Stimulated activated CD4-positive, alpha-beta T cell treated with anti-CD3 and anti-CD28 coated beads, Interleukin-1b, Interleukin-23, amount 100 ng/mL, for 4 hours (primary cell): ENCODE measurements around the gene RC3H2.

ENCODE experiments used
- DNase-seq, 2 donors: peaks; one replicate each; pipeline ENCODE4 v3.0.0-alpha.2; 2020; ENCODE audit warnings: low read depth in 2 of 2

RC3H2 gene

DNA sequence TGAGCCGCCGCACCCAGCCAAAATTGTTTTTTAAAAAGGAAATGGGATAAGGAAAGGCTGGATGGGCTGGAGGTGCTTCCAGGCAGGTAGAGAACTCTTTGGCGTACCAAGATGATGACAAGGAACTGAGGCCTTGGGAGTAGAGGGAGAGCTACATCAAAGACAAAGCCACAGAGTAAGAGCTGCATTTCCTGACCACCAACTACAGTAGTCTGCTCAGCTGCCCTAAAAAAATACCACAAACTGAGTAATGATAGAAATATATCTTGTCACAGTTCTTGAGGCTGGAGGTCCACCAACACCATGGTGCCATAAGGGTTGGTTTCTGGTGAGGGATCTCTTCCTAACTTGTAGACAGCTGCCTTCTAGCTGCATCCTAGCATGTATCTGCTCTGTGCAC, 97.0 kb downstream of the RC3H2 start:
- DNase-seq, result no peak

DNA sequence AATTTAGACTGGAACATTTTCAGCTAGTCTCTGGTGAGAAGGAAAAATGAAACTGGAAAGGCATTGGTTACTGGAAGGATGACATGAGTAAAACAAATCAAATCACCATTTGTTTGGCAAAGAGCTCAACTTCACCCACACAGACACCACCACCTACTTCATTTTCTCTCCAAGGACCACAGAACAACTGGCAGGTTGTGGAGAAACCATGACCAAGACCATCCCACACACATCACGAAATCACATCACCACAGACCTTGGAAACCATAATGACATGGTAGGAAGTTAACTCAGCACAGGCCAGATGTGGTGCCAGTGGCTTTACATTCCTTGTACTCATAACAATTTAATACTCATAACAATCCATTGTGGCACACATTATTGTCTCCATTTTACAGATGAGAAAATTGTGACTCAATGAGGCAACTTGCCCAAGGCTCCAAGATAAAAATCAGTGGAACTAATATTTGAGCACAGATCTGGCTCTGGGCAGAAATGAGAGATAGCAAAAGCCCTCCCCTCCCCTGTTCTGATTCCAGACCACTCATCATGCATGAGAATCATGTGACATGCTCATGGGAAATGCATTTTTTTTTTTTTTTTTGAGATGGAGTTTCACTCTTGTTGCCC, 97.8 kb downstream of the RC3H2 start:
- no peak for DNase-seq

DNA sequence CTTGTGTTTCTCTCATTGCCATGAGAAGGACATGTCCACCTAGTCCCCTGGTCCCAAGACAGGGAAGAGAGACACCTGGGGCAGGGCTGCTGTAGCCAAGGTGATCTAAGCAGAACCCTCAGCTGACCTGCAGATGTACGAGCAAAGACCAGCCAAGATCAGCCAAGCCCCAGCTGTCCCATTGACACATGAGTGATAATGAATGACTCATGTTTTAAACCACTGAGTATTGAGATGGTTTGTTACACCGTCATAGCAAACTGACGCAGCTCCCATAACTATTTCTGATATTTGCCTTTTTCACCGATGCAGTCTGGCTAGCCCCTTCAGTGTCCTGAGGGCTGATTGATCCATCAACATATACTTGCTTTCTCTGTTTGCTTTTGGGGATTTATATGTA, 98.5 kb downstream of the RC3H2 start:
- DNase-seq, result no peak

DNA sequence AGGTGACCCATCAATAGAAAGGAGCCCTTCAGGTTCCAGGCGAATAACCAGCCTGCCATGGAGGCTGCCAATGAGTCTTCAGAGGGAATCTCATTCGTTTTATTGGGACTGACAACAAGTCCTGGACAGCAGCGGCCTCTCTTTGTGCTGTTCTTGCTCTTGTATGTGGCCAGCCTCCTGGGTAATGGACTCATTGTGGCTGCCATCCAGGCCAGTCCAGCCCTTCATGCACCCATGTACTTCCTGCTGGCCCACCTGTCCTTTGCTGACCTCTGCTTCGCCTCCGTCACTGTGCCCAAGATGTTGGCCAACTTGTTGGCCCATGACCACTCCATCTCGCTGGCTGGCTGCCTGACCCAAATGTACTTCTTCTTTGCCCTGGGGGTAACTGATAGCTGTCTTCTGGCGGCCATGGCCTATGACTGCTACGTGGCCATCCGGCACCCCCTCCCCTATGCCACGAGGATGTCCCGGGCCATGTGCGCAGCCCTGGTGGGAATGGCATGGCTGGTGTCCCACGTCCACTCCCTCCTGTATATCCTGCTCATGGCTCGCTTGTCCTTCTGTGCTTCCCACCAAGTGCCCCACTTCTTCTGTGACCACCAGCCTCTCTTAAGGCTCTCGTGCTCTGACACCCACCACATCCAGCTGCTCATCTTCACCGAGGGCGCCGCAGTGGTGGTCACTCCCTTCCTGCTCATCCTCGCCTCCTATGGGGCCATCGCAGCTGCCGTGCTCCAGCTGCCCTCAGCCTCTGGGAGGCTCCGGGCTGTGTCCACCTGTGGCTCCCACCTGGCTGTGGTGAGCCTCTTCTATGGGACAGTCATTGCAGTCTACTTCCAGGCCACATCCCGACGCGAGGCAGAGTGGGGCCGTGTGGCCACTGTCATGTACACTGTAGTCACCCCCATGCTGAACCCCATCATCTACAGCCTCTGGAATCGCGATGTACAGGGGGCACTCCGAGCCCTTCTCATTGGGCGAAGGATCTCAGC, 104.8 kb downstream of the RC3H2 start, which contains the start of gene OR1K1:
Gene OR1K1, plus strand, starts transcription at position 58 of the 995 bp plus-strand sequence. Its CDS starts 0 bp downstream, at position 58.
- no peak for DNase-seq

DNA sequence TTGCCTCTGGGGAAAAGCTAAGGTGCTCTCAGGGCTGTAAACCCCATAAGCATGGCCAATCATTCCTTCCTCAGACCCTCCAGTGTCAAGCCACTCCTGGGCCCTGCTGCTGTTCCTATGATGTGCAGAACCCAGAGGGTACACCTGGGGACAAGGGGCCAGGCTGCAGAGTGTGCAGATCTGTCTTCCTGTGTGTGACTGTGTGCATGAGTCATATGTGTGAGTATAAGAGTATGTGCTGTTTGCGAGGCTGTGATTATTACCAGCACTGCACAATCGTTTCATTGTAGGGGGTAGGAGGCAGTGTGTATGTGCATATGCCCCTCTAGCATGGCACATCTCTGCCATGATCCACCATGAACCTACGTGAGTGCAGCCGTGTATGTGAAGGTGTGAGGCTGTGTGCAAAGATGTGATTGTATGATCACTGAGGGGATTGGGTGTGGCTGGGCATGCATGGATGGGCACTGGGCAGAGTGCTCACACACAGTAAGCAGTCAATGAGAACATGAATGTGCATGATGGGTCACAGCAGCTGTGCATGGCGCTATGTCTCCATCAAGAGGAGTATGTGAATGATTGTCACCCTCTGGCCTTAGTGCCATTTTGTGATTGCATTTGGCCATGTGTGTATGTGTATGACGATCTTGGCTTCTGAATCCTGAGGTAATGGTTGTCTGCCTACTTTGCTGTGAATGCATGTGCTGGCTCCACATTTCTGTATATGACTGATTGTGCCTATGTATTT, 107.7 kb downstream of the RC3H2 start:
- DNase-seq, result no peak
